Measurements from ENCODE around the gene ATXN3L.

Gene ATXN3L

GRCh38 chrX:13327666-13328065, 7.8 kb upstream of the ATXN3L start:
- Histone ChIP-seq H4K20me1 (ENCODE audit: insufficient read depth, low read length) (no peaks in the 10 kb centered on the region), H3K27me3 (ENCODE audit: insufficient read depth, low read length, poor library complexity) (no peaks in the 10 kb centered on the region), H3K9me3 (ENCODE audit: insufficient read depth, low read length, severe bottlenecking) (no peaks in the 10 kb centered on the region), H3K4me2 (ENCODE audit: insufficient read depth, low read length) (no peak overlapping the region), H3K79me2 (ENCODE audit: insufficient read depth, low read length) (no peaks in the 10 kb centered on the region), H3K4me3 (ENCODE audit: low read depth in 1 of 2, low read length in 2 of 2) (no peak overlapping the region), H3K36me3 (ENCODE audit: insufficient read depth, low read length) (no peaks in the 10 kb centered on the region), H3K27ac (ENCODE audit: low read length) (no peak overlapping the region), H3K9ac (ENCODE audit: low read depth, low read length) (no peak overlapping the region), H3K4me1 (ENCODE audit: insufficient read depth, low read length) (no peaks in the 10 kb centered on the region), H2AFZ (ENCODE audit: low read depth, low read length) (no peak overlapping the region)
- DNase-seq: no peak
- ATAC-seq (ENCODE audit: insufficient read depth, low read depth): no peak
- TF ChIP-seq EZH2 (IDR thresholded peaks at IDR 0.05; ENCODE audit: borderline replicate concordance, low read depth, low read length, severe bottlenecking): no peak

- Histone ChIP-seq H3K36me3 (ENCODE audit: insufficient read depth, low read length) (no peaks in the 10 kb centered on the region), H3K79me2 (ENCODE audit: insufficient read depth, low read length) (no peaks in the 10 kb centered on the region), H4K20me1 (ENCODE audit: insufficient read depth, low read length) (no peaks in the 10 kb centered on the region), H2AFZ (ENCODE audit: low read depth, low read length) (no peak overlapping the region), H3K9me3 (ENCODE audit: insufficient read depth, low read length, severe bottlenecking) (no peaks in the 10 kb centered on the region), H3K9ac (ENCODE audit: low read depth, low read length) (no peak overlapping the region), H3K27me3 (ENCODE audit: insufficient read depth, low read length, poor library complexity) (no peaks in the 10 kb centered on the region), H3K27ac (ENCODE audit: low read length) (no peak overlapping the region), H3K4me3 (ENCODE audit: low read depth in 1 of 2, low read length in 2 of 2) (no peak overlapping the region), H3K4me1 (ENCODE audit: insufficient read depth, low read length) (no peaks in the 10 kb centered on the region), H3K4me2 (ENCODE audit: insufficient read depth, low read length) (no peak overlapping the region)
- ATAC-seq (ENCODE audit: insufficient read depth, low read depth) (no peak), DNase-seq (no peak)
- TF ChIP-seq EZH2 (IDR thresholded peaks at IDR 0.05; ENCODE audit: borderline replicate concordance, low read depth, low read length, severe bottlenecking) (no peak), CTCF (IDR thresholded peaks at IDR 0.05; ENCODE audit: borderline replicate concordance, extremely low read depth, low read length, poor library complexity, severe bottlenecking) (no peak)
These were observed 3.4 kb upstream of the ATXN3L start for GRCh38 chrX:13323241-13323640.

- DNase-seq (no peak), ATAC-seq (ENCODE audit: insufficient read depth, low read depth) (no peak)
- Histone ChIP-seq H3K9ac (ENCODE audit: low read depth, low read length) (no peak overlapping the region), H3K79me2 (ENCODE audit: insufficient read depth, low read length) (no peaks in the 10 kb centered on the region), H3K4me1 (ENCODE audit: insufficient read depth, low read length) (no peaks in the 10 kb centered on the region), H3K27me3 (ENCODE audit: insufficient read depth, low read length, poor library complexity) (no peaks in the 10 kb centered on the region), H3K9me3 (ENCODE audit: insufficient read depth, low read length, severe bottlenecking) (no peaks in the 10 kb centered on the region), H2AFZ (ENCODE audit: low read depth, low read length) (no peak overlapping the region), H4K20me1 (ENCODE audit: insufficient read depth, low read length) (no peaks in the 10 kb centered on the region), H3K36me3 (ENCODE audit: insufficient read depth, low read length) (no peaks in the 10 kb centered on the region), H3K4me2 (ENCODE audit: insufficient read depth, low read length) (no peak overlapping the region), H3K27ac (ENCODE audit: low read length) (no peak overlapping the region), H3K4me3 (ENCODE audit: low read depth in 1 of 2, low read length in 2 of 2) (no peak overlapping the region)
- TF ChIP-seq CTCF (IDR thresholded peaks at IDR 0.05; ENCODE audit: borderline replicate concordance, extremely low read depth, low read length, poor library complexity, severe bottlenecking) (no peak), EZH2 (IDR thresholded peaks at IDR 0.05; ENCODE audit: borderline replicate concordance, low read depth, low read length, severe bottlenecking) (no peak)
These were observed 2.5 kb downstream of the ATXN3L start for GRCh38 chrX:13317366-13317765.

- H3K4me3 ChIP-seq (ENCODE audit: low read depth in 1 of 2, low read length in 2 of 2): no peak overlapping the region
- ATAC-seq (ENCODE audit: insufficient read depth, low read depth): no peak
- no peak overlapping the region for H2AFZ ChIP-seq (ENCODE audit: low read depth, low read length)
- DNase-seq: no peak
- no peaks in the 10 kb centered on the region for H3K27me3 ChIP-seq (ENCODE audit: insufficient read depth, low read length, poor library complexity)
- H3K27ac ChIP-seq (ENCODE audit: low read length): no peak overlapping the region
- no peaks in the 10 kb centered on the region for H3K4me1 ChIP-seq (ENCODE audit: insufficient read depth, low read length)
- H3K9ac ChIP-seq (ENCODE audit: low read depth, low read length): no peak overlapping the region
- H4K20me1 ChIP-seq (ENCODE audit: insufficient read depth, low read length): no peaks in the 10 kb centered on the region
- no peaks in the 10 kb centered on the region for H3K79me2 ChIP-seq (ENCODE audit: insufficient read depth, low read length)
- H3K9me3 ChIP-seq (ENCODE audit: insufficient read depth, low read length, severe bottlenecking): no peaks in the 10 kb centered on the region
- no peak overlapping the region for H3K4me2 ChIP-seq (ENCODE audit: insufficient read depth, low read length)
- no peaks in the 10 kb centered on the region for H3K36me3 ChIP-seq (ENCODE audit: insufficient read depth, low read length)
- TF ChIP-seq CTCF (IDR thresholded peaks at IDR 0.05; ENCODE audit: borderline replicate concordance, extremely low read depth, low read length, poor library complexity, severe bottlenecking) (no peak), EZH2 (IDR thresholded peaks at IDR 0.05; ENCODE audit: borderline replicate concordance, low read depth, low read length, severe bottlenecking) (no peak)
These were observed 8.3 kb downstream of the ATXN3L start for GRCh38 chrX:13311560-13311959.

Measured in DND-41 (cell line).